Thoracic aorta (tissue), 2 donors: Measurements from ENCODE around the gene CDHR4. TPM values are rescaled to one million over a fixed set of nuclear protein-coding genes. Genes with fewer than 3 reads are reported as not detected.

Source experiments
- ATAC-seq: fragments of 150-250 bp; one replicate; pipeline ENCODE4 v1.8.0; 2017; ENCODE audit warnings: low read depth; ENCODE audit not compliant: insufficient number of reproducible peaks, low FRiP score
- DNase-seq: peaks from one replicate; pipeline ENCODE4 v3.0.0-alpha.2; 2020; ENCODE audit warnings: low spot score
- H3K27ac ChIP-seq, 2 donors: fragments of 200-600 bp; sonication (generic); 1 replicate in 1 of 2; 2 replicates in 1 of 2; pipeline ENCODE4 v1.5.1; 2016; ENCODE audit warnings: mild to moderate bottlenecking in 2 of 2, moderate library complexity in 2 of 2
- H3K27me3 ChIP-seq: fragments of 200-600 bp; sonication (generic); replicated peaks from 2 replicates; pipeline ENCODE4 v1.6.0; 2016; ENCODE audit warnings: mild to moderate bottlenecking; ENCODE audit not compliant: insufficient read depth
- H3K36me3 ChIP-seq: fragments of 200-600 bp; sonication (generic); one replicate; pipeline ENCODE4 v1.5.1; 2016
- H3K4me1 ChIP-seq, 2 donors: fragments of 200-600 bp; sonication (generic); 1 replicate in 1 of 2; 2 replicates in 1 of 2; pipeline versions ENCODE4 v1.5.1 to v1.6.0; 2016; ENCODE audit warnings: low read depth in 2 of 2, mild to moderate bottlenecking in 1 of 2; ENCODE audit not compliant: control insufficient read depth in 1 of 2
- H3K4me3 ChIP-seq: fragments of 200-600 bp; sonication (generic); 2 replicates; pipeline ENCODE4 v1.5.1; 2016; ENCODE audit warnings: mild to moderate bottlenecking
- H3K9me3 ChIP-seq: fragments of 200-600 bp; sonication (generic); 2 replicates; pipeline ENCODE4 v1.5.1; 2016
- CTCF ChIP-seq: fragments of 200-600 bp; sonication (generic); IDR thresholded peaks from one replicate; pipeline ENCODE4 v1.5.1; 2019; ENCODE audit warnings: antibody characterized with exemption
- total RNA-seq, 2 donors: library from RNA; depleted of rRNA; stranded (reverse); fragments of >200 nt; gene quantifications; one replicate each; pipeline versions ENCODE4 v1.1.0 to v1.2.3, GENCODE V29; 2016

CDHR4 gene
- total RNA-seq, 2 donors from 2014 or later, result 0.68 TPM; not detected in 1

GRCh38 chr3:49771340-49771938 is 28.2 kb downstream of the CDHR4 start:
- ATAC-seq (no peak), DNase-seq (no peak)
- H3K4me3 ChIP-seq, result no peak overlapping the region
- no peak for TF ChIP-seq CTCF
- H3K36me3 ChIP-seq, result no peaks in the 10 kb centered on the region
- H3K9me3 ChIP-seq, result no peaks in the 10 kb centered on the region
- peaks cover 7% of the 10 kb centered on the region in 2 donors for H3K4me1 ChIP-seq
- no peaks in the 10 kb centered on the region for H3K27me3 ChIP-seq
- H3K27ac ChIP-seq, result no peak overlapping the region

GRCh38 chr3:49769926-49770325 is 29.7 kb downstream of the CDHR4 start:
- TF ChIP-seq CTCF, result no peak
- Histone ChIP-seq H3K27ac (no peak overlapping the region), H3K27me3 (no peaks in the 10 kb centered on the region), H3K4me1 (peaks cover under 1 to 7% of the 10 kb centered on the region in 2 donors), H3K9me3 (no peaks in the 10 kb centered on the region), H3K36me3 (no peaks in the 10 kb centered on the region), H3K4me3 (no peak overlapping the region)
- ATAC-seq, result no peak
- no peak for DNase-seq

- H3K4me1 ChIP-seq, result peaks cover 0 to 4% of the 10 kb centered on the region in 2 donors
- H3K4me3 ChIP-seq, result no peak overlapping the region
- no peaks in the 10 kb centered on the region for H3K27me3 ChIP-seq
- no peak for ATAC-seq
- no peak for DNase-seq
- H3K9me3 ChIP-seq, result no peaks in the 10 kb centered on the region
- H3K36me3 ChIP-seq, result no peaks in the 10 kb centered on the region
- H3K27ac ChIP-seq, result no peak overlapping the region
- TF ChIP-seq CTCF, result no peak
Observed at GRCh38 chr3:49769286-49769915, 30.3 kb downstream of the CDHR4 start.

GRCh38 chr3:49763981-49764380 is 35.7 kb downstream of the CDHR4 start:
- no peaks in the 10 kb centered on the region for H3K4me1 ChIP-seq
- no peak for TF ChIP-seq CTCF
- ATAC-seq, result no peak
- H3K27me3 ChIP-seq, result no peaks in the 10 kb centered on the region
- no peak overlapping the region for H3K27ac ChIP-seq
- H3K9me3 ChIP-seq, result no peaks in the 10 kb centered on the region
- no peak for DNase-seq
- H3K4me3 ChIP-seq, result no peak overlapping the region
- H3K36me3 ChIP-seq, result no peaks in the 10 kb centered on the region

- no peak for TF ChIP-seq CTCF
- no peak for DNase-seq
- no peaks in the 10 kb centered on the region for H3K27me3 ChIP-seq
Observed at GRCh38 chr3:49761661-49762060, 38.0 kb downstream of the CDHR4 start.

More at GRCh38 chr3:49761661-49762060, 38.0 kb downstream of the CDHR4 start:
- no peak for ATAC-seq
- Histone ChIP-seq H3K4me1 (no peaks in the 10 kb centered on the region), H3K36me3 (no peaks in the 10 kb centered on the region), H3K27ac (no peak overlapping the region), H3K4me3 (no peak overlapping the region), H3K9me3 (no peaks in the 10 kb centered on the region)
